ENCODE data around the gene VPS33A.

GRCh38 chr12:122250047-122250446 lies 16.2 kb downstream of the VPS33A start:
- TF ChIP-seq CTCF (IDR thresholded peaks at IDR 0.05; ENCODE audit: insufficient read depth, low read depth, low read length) (no peak), EZH2 (IDR thresholded peaks at IDR 0.05; ENCODE audit: insufficient read depth, low read length) (no peak)

All from astrocyte (in vitro differentiated cells and primary cell).